HepG2 (cell line): Measurements from ENCODE around the gene TRPV4. TPM values are rescaled to one million over a fixed set of nuclear protein-coding genes. Genes with fewer than 3 reads are reported as not detected.

ENCODE experiments used
- ELF4 ChIP-seq: sonication (generic); formaldehyde crosslinking; IDR thresholded peaks from 2 replicates; pipeline ENCODE4 v1.5.0; 2020; ENCODE audit warnings: missing genetic modification reagents, mild to moderate bottlenecking, moderate library complexity, borderline replicate concordance
- EP300 ChIP-seq, 3 experiments: sonication (generic) in 1 of 3; formaldehyde crosslinking in 1 of 3; IDR thresholded peaks; 2 replicates each; pipeline versions ENCODE4 v1.5.1 to v1.6.1; 2011 to 2020; ENCODE audit warnings: low read depth in 2 of 3, low read length in 2 of 3, borderline replicate concordance in 1 of 3, improper control_type of control experiment in 1 of 3, mild to moderate bottlenecking in 1 of 3, missing genetic modification reagents in 1 of 3, moderate library complexity in 1 of 3
- GABPB1 ChIP-seq: IDR thresholded peaks from 2 replicates; pipeline ENCODE4 v1.6.1; 2016; ENCODE audit warnings: mild to moderate bottlenecking, missing genetic modification reagents, moderate library complexity, missing compliant biosample characterization
- GPN1 ChIP-seq: sonication (generic); formaldehyde crosslinking; IDR thresholded peaks from 2 replicates; pipeline ENCODE4 v1.5.1; 2020; ENCODE audit warnings: missing genetic modification reagents, borderline replicate concordance
- HNF4G ChIP-seq, 2 experiments: sonication (generic) in 1 of 2; formaldehyde crosslinking in 1 of 2; IDR thresholded peaks; 2 replicates each; pipeline versions ENCODE4 v1.4.0 to v1.6.1; 2011 to 2020; ENCODE audit warnings: borderline replicate concordance in 2 of 2, low read depth in 2 of 2, mild to moderate bottlenecking in 2 of 2, low read length in 1 of 2, missing genetic modification reagents in 1 of 2, moderate library complexity in 1 of 2
- JDP2 ChIP-seq: sonication (generic); formaldehyde crosslinking; IDR thresholded peaks from 2 replicates; pipeline ENCODE4 v1.8.1; 2022; ENCODE audit warnings: missing genetic modification reagents, borderline replicate concordance
- MAFK ChIP-seq, 2 experiments: IDR thresholded peaks in 1 of 2; conservative IDR thresholded peaks in 1 of 2; 2 replicates each; pipeline ENCODE4 v1.6.1; 2011; ENCODE audit warnings: improper control_type of control experiment in 2 of 2, low read length in 2 of 2
- MEIS1 ChIP-seq: sonication (generic); formaldehyde crosslinking; IDR thresholded peaks from 2 replicates; pipeline ENCODE4 v1.9.0; 2021; ENCODE audit warnings: mild to moderate bottlenecking, missing genetic modification reagents, moderate library complexity, borderline replicate concordance
- NCOA1 ChIP-seq: sonication (generic); formaldehyde crosslinking; IDR thresholded peaks from 2 replicates; pipeline ENCODE4 v1.9.0; 2021; ENCODE audit warnings: missing genetic modification reagents
- NCOA2 ChIP-seq: sonication (generic); formaldehyde crosslinking; IDR thresholded peaks from 2 replicates; pipeline ENCODE4 v1.8.0; 2022; ENCODE audit warnings: inconsistent platforms
- NCOR1 ChIP-seq: fragments of 200-600 bp; sonication (generic); IDR thresholded peaks from 2 replicates; pipeline ENCODE4 v1.7.0; 2017; ENCODE audit warnings: antibody characterized with exemption, low read length, borderline replicate concordance
- NFIB ChIP-seq: sonication (generic); formaldehyde crosslinking; IDR thresholded peaks from 2 replicates; pipeline ENCODE4 v1.9.0; 2021; ENCODE audit warnings: missing genetic modification reagents, mild to moderate bottlenecking, borderline replicate concordance
- PHF5A ChIP-seq: IDR thresholded peaks from one replicate; pipeline ENCODE4 v1.6.1; 2018; ENCODE audit warnings: low read depth, missing genetic modification reagents; ENCODE audit not compliant: unreplicated experiment
- RARA ChIP-seq: IDR thresholded peaks from 2 replicates; pipeline ENCODE4 v1.6.1; 2016; ENCODE audit warnings: missing genetic modification reagents, missing compliant biosample characterization
- RBM22 ChIP-seq: fragments of 200-400 bp; formaldehyde crosslinking; optimal IDR thresholded peaks from 2 replicates; pipeline ENCODE3; 2017; ENCODE audit warnings: mild to moderate bottlenecking, low read length, moderate library complexity
- SP1 ChIP-seq, 2 experiments: fragments of 450-650 bp in 1 of 2; sonication (generic) in 1 of 2; formaldehyde crosslinking in 1 of 2; IDR thresholded peaks; 2 replicates each; pipeline versions ENCODE4 v1.4.0 to v1.6.1; 2016 to 2020; ENCODE audit warnings: missing genetic modification reagents in 1 of 2
- SP5 ChIP-seq: IDR thresholded peaks from 2 replicates; pipeline ENCODE4 v1.6.1; 2016; ENCODE audit warnings: low read depth, borderline replicate concordance
- ZBTB38 ChIP-seq: sonication (generic); formaldehyde crosslinking; IDR thresholded peaks from 2 replicates; pipeline ENCODE4 v1.5.1; 2020; ENCODE audit warnings: mild to moderate bottlenecking, missing genetic modification reagents
- ZNF18 ChIP-seq: sonication (generic); formaldehyde crosslinking; IDR thresholded peaks from 2 replicates; pipeline ENCODE4 v1.8.0; 2022; ENCODE audit warnings: mild to moderate bottlenecking, missing genetic modification reagents; ENCODE audit not compliant: insufficient replicate concordance
- ZNF280B ChIP-seq: sonication (generic); formaldehyde crosslinking; IDR thresholded peaks from 2 replicates; pipeline ENCODE4 v1.5.0; 2020; ENCODE audit warnings: missing genetic modification reagents, mild to moderate bottlenecking, borderline replicate concordance
- ZNF337 ChIP-seq: sonication (generic); formaldehyde crosslinking; IDR thresholded peaks from 2 replicates; pipeline ENCODE4 v1.5.1; 2020; ENCODE audit warnings: missing genetic modification reagents, low read depth, mild to moderate bottlenecking, borderline replicate concordance
- ZNF430 ChIP-seq: sonication (generic); formaldehyde crosslinking; IDR thresholded peaks from 2 replicates; pipeline ENCODE4 v1.9.0; 2021; ENCODE audit warnings: mild to moderate bottlenecking, missing genetic modification reagents
- ZNF761 ChIP-seq: sonication (generic); formaldehyde crosslinking; conservative IDR thresholded peaks from 2 replicates; pipeline ENCODE4 v1.4.0; 2020; ENCODE audit warnings: mild to moderate bottlenecking, missing genetic modification reagents
- ZSCAN30 ChIP-seq: sonication (generic); formaldehyde crosslinking; IDR thresholded peaks from 2 replicates; pipeline ENCODE4 v1.5.0; 2020; ENCODE audit warnings: mild to moderate bottlenecking, missing genetic modification reagents
- polyA plus RNA-seq, 8 experiments: library from polyadenylated mRNA; depleted of rRNA in 3 of 8; stranded (reverse) in 7 of 8; unstranded in 1 of 8; fragments of >200 nt; fragmentation: Illumina TruSeq in 4 of 8; extraction: Trizol in 4 of 8; gene quantifications; 2 replicates each; pipeline versions ENCODE4 v1.2.1 to v1.2.3, GENCODE V29; 2011 to 2016; ENCODE audit warnings: low read depth in 4 of 8, missing spikeins in 1 of 8, mixed read lengths in 1 of 8; ENCODE audit not compliant: insufficient read depth in 1 of 8
- total RNA-seq, 5 experiments: library from RNA; depleted of rRNA; stranded (reverse); fragments of >200 nt; fragmentation: Illumina TruSeq; extraction: Trizol; gene quantifications; 2 replicates each; pipeline ENCODE4 v1.2.3, GENCODE V29; 2016; ENCODE audit warnings: low read depth in 1 of 5

TRPV4 gene
- total and polyA plus RNA-seq, 2 of the 13 experiments (the other 11 are each of a cell fraction or from before 2014, with no cell fraction given): 0.66 to 4.7 TPM

DNA sequence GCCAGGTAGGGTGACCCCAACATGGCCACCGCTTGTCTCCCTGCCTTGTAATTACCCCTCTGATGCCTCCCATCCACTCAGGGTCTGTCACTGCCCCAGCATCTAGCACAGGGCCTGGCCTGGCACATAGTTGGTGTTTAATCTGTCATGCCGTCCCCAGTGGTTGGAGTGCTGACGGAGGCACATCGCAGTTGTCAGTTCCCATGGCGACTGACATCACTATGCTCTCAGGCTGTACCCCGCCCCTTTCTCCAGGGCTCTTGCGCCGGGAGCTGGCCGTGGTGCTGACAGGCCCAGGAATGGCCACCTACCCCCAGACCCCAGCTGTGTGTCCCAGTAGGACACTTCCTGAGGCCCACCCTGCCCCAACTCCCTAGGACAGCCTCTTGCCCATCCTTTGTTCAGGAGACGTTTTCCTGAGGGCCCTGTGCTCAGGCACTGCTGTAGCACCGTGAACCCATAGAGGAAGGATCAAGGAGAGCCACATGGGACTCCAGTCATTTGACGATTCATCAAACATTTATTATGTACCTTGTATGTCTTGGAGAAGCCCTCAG is 96.6 kb downstream of the TRPV4 start (continued):
- TF ChIP-seq ELF4 (CRISPR knock-in tag): no peak
- no peak for TF ChIP-seq GABPB1 (CRISPR knock-in tag)
- TF ChIP-seq EP300 (IDR thresholded peaks at IDR 0.05; ENCODE audit: low read depth in 2 of 2, low read length in 2 of 2): no peak
- TF ChIP-seq EP300 (CRISPR knock-in tag; IDR thresholded peaks at IDR 0.05; ENCODE audit: borderline replicate concordance): no peak
- TF ChIP-seq MEIS1: no peak
- TF ChIP-seq ZNF18 (CRISPR knock-in tag): no peak
- TF ChIP-seq NCOR1: no peak
- no peak for TF ChIP-seq NCOA2 (CRISPR knock-in tag)
- no peak for TF ChIP-seq NFIB
- TF ChIP-seq SP1 (IDR thresholded peaks at IDR 0.05): no peak
- no peak for TF ChIP-seq SP1 (CRISPR knock-in tag; IDR thresholded peaks at IDR 0.05)
- no peak for TF ChIP-seq RBM22
- no peak for TF ChIP-seq ZNF280B (CRISPR knock-in tag)
- no peak for TF ChIP-seq PHF5A (CRISPR knock-in tag)
- TF ChIP-seq ZSCAN30: 0 out of 2 replicates have a peak, but pooled peaks have one; percentile 47
- no peak for TF ChIP-seq ZNF337 (CRISPR knock-in tag)
- TF ChIP-seq MAFK (conservative IDR thresholded peaks at IDR 0.05 in 1 of 2, IDR thresholded peaks at IDR 0.05 in 1 of 2; ENCODE audit: low read length in 2 of 2): no peak
- TF ChIP-seq JDP2 (CRISPR knock-in tag): no peak
- TF ChIP-seq NCOA1 (CRISPR knock-in tag): no peak
- no peak for TF ChIP-seq ZNF430 (CRISPR knock-in tag)
- TF ChIP-seq SP5 (CRISPR knock-in tag): 0 out of 2 replicates have a peak, but pooled peaks have one; percentile 23
- no peak for TF ChIP-seq GPN1 (CRISPR knock-in tag)
- peak; percentile 33; the same call in 1 of the 2 replicates for TF ChIP-seq RARA (CRISPR knock-in tag)
- TF ChIP-seq HNF4G (IDR thresholded peaks at IDR 0.05; ENCODE audit: borderline replicate concordance, low read depth, low read length): no peak
- no peak for TF ChIP-seq HNF4G (CRISPR knock-in tag; IDR thresholded peaks at IDR 0.05; ENCODE audit: borderline replicate concordance, low read depth)
- 0 out of 2 replicates have a peak, but pooled peaks have one; percentile 21 for TF ChIP-seq ZNF761 (CRISPR knock-in tag)
- TF ChIP-seq ZBTB38 (CRISPR knock-in tag): peak; percentile 76
